HEK293T (cell line): Measurements from ENCODE around the gene RAET1G.

Source experiments
- BHLHE40 ChIP-seq: fragments of 450-650 bp; IDR thresholded peaks from 2 replicates; pipeline ENCODE4 v1.6.1; 2016; ENCODE audit warnings: mild to moderate bottlenecking, moderate library complexity, borderline replicate concordance
- ELF4 ChIP-seq: fragments of 450-650 bp; IDR thresholded peaks from 2 replicates; pipeline ENCODE4 v1.6.1; 2017; ENCODE audit warnings: antibody characterized with exemption
- FOXK2 ChIP-seq: fragments of 450-650 bp; IDR thresholded peaks from 2 replicates; pipeline ENCODE4 v1.6.1; 2016; ENCODE audit warnings: mild to moderate bottlenecking
- HDGF ChIP-seq: fragments of 450-650 bp; IDR thresholded peaks from 2 replicates; pipeline ENCODE4 v1.6.1; 2017; ENCODE audit warnings: antibody characterized with exemption, borderline replicate concordance
- LEF1 ChIP-seq: fragments of 450-650 bp; IDR thresholded peaks from 2 replicates; pipeline ENCODE4 v1.6.1; 2017; ENCODE audit warnings: mild to moderate bottlenecking, borderline replicate concordance
- NFRKB ChIP-seq: fragments of 450-650 bp; IDR thresholded peaks from 2 replicates; pipeline ENCODE4 v1.6.1; 2016; ENCODE audit warnings: mild to moderate bottlenecking, moderate library complexity
- SP1 ChIP-seq: fragments of 450-650 bp; IDR thresholded peaks from 2 replicates; pipeline ENCODE4 v1.6.1; 2017
- SUZ12 ChIP-seq: fragments of 450-650 bp; IDR thresholded peaks from 2 replicates; pipeline ENCODE4 v1.6.1; 2016; ENCODE audit warnings: mild to moderate bottlenecking
- TARDBP ChIP-seq: fragments of 450-650 bp; IDR thresholded peaks from 2 replicates; pipeline ENCODE4 v1.6.1; 2016
- ZNF384 ChIP-seq: fragments of 450-650 bp; IDR thresholded peaks from 2 replicates; pipeline ENCODE4 v1.6.1; 2016

GRCh38 chr6:149939909-149940671 lies 17.2 kb upstream of the RAET1G start:
- TF ChIP-seq FOXK2 (no peak), TARDBP (no peak), ELF4 (no peak), ZNF384 (no peak), BHLHE40 (no peak), HDGF (no peak), NFRKB (no peak), LEF1 (no peak), SUZ12 (no peak), SP1 (no peak)
